Measurements from ENCODE around the gene CDO1.

CDO1 gene

GRCh38 chr5:115785381-115786065 is 30.9 kb downstream of the CDO1 start:
- no peak for DNase-seq

GRCh38 chr5:115778417-115778816 is 38.0 kb downstream of the CDO1 start:
- no peak for DNase-seq

- no peak for DNase-seq
Measured at GRCh38 chr5:115776989-115777388, 39.5 kb downstream of the CDO1 start.

GRCh38 chr5:115775999-115776398 is 40.5 kb downstream of the CDO1 start:
- DNase-seq, result no peak

GRCh38 chr5:115774684-115775083 is 41.8 kb downstream of the CDO1 start:
- DNase-seq, result no peak

GRCh38 chr5:115772731-115773475 is 43.6 kb downstream of the CDO1 start:
- no peak for DNase-seq

GRCh38 chr5:115770466-115770865 is 46.0 kb downstream of the CDO1 start:
- no peak for DNase-seq

- no peak for DNase-seq
Measured at GRCh38 chr5:115767424-115767823, 49.0 kb downstream of the CDO1 start.

GRCh38 chr5:115766608-115767007 is 49.9 kb downstream of the CDO1 start:
- DNase-seq, result no peak

GRCh38 chr5:115758356-115758755 is 58.1 kb downstream of the CDO1 start:
- DNase-seq, result no peak

- DNase-seq, result no peak
Measured at GRCh38 chr5:115755675-115756074, 60.8 kb downstream of the CDO1 start.
